Middle frontal gyrus (tissue), 1 donor: ENCODE data around the gene IQCE.
"Not testable (repeated sequence)": the region's sequence is repeated elsewhere in the genome, so short reads cannot be mapped to it uniquely, and the experiment has no call there.

ENCODE experiments used
- DNase-seq: peaks from one replicate; pipeline ENCODE4 v3.0.0-alpha.2; 2015; ENCODE audit warnings: low spot score; ENCODE audit errors: extremely low spot score

IQCE gene

GRCh38 chr7:2553108-2553507 lies 5.7 kb upstream of the IQCE start:
- no peak for DNase-seq

GRCh38 chr7:2553831-2554581 lies 4.8 kb upstream of the IQCE start:
- no peak for DNase-seq

- DNase-seq = no peak
Measured at GRCh38 chr7:2554661-2555111, 4.1 kb upstream of the IQCE start.

- peak; percentile 62 for DNase-seq
Measured at GRCh38 chr7:2555121-2556052, 3.4 kb upstream of the IQCE start, which contains the start of gene BRAT1. Gene BRAT1 (minus strand): TSS chr7:2555524. CDS start chr7:2554431, 1,093 bp downstream.

- DNase-seq = no peak
Measured at GRCh38 chr7:2559283-2559950, 638 bp downstream of the IQCE start.

- not testable (repeated sequence) for DNase-seq
Measured at GRCh38 chr7:2563955-2564354, 5.2 kb downstream of the IQCE start.

- DNase-seq = no peak
Measured at GRCh38 chr7:2564970-2565540, 6.3 kb downstream of the IQCE start.

- no peak for DNase-seq
Measured at GRCh38 chr7:2566348-2566889, 7.6 kb downstream of the IQCE start.

GRCh38 chr7:2566890-2567678 lies 8.3 kb downstream of the IQCE start:
- DNase-seq = peak; percentile 40

- DNase-seq = peak; percentile 31
Measured at GRCh38 chr7:2567679-2568278, 9.0 kb downstream of the IQCE start.

GRCh38 chr7:2568521-2569223 lies 9.9 kb downstream of the IQCE start:
- DNase-seq = no peak

- no peak for DNase-seq
Measured at GRCh38 chr7:2569421-2569820, 10.6 kb downstream of the IQCE start.

- DNase-seq = no peak
Measured at GRCh38 chr7:2570021-2570420, 11.2 kb downstream of the IQCE start.

- no peak for DNase-seq
Measured at GRCh38 chr7:2571409-2571808, 12.6 kb downstream of the IQCE start.

- no peak for DNase-seq
Measured at GRCh38 chr7:2572101-2572842, 13.5 kb downstream of the IQCE start.

GRCh38 chr7:2573761-2574160 lies 15.0 kb downstream of the IQCE start:
- no peak for DNase-seq

- no peak for DNase-seq
Measured at GRCh38 chr7:2575046-2575732, 16.4 kb downstream of the IQCE start.
